ENCODE data around the gene TP53RK.

- TF ChIP-seq CTCF (IDR thresholded peaks at IDR 0.05; ENCODE audit: low read length), result no peak
- TF ChIP-seq EZH2 (optimal IDR thresholded peaks at IDR 0.05; ENCODE audit: low read depth, low read length), result no peak
- TF ChIP-seq EZH2phosphoT487 (IDR thresholded peaks at IDR 0.05; ENCODE audit: low read length), result no peak
These were observed 28.8 kb downstream of the TP53RK start for GRCh38 chr20:46660487-46660886.
